T-helper 1 cell treated with Interleukin-12 subunit alpha and Interleukin-12 subunit beta and Interleukin-4 antibody, amounts not matched to agents 30 ng/mL and 1 ng/mL, for 36 hours (primary cell): Measurements from ENCODE around the gene LUC7L3. TPM values are rescaled to one million over a fixed set of nuclear protein-coding genes. Genes with fewer than 3 reads are reported as not detected.
"Not testable (repeated sequence)": the region's sequence is repeated elsewhere in the genome, so short reads cannot be mapped to it uniquely, and the experiment has no call there.

Experiments
- intact Hi-C: fragments of 100-400 bp; cut with micrococcal nuclease; formaldehyde crosslinking; loops from one replicate; pipeline ENCODE4 v1.15.1; 2024
- total RNA-seq: library from RNA; stranded (reverse); gene quantifications from 2 replicates; pipeline ENCODE4 v1.2.3, GENCODE V29; 2022

Gene LUC7L3
- total RNA-seq, 1 donor from 2014 or later = 116 TPM

DNA sequence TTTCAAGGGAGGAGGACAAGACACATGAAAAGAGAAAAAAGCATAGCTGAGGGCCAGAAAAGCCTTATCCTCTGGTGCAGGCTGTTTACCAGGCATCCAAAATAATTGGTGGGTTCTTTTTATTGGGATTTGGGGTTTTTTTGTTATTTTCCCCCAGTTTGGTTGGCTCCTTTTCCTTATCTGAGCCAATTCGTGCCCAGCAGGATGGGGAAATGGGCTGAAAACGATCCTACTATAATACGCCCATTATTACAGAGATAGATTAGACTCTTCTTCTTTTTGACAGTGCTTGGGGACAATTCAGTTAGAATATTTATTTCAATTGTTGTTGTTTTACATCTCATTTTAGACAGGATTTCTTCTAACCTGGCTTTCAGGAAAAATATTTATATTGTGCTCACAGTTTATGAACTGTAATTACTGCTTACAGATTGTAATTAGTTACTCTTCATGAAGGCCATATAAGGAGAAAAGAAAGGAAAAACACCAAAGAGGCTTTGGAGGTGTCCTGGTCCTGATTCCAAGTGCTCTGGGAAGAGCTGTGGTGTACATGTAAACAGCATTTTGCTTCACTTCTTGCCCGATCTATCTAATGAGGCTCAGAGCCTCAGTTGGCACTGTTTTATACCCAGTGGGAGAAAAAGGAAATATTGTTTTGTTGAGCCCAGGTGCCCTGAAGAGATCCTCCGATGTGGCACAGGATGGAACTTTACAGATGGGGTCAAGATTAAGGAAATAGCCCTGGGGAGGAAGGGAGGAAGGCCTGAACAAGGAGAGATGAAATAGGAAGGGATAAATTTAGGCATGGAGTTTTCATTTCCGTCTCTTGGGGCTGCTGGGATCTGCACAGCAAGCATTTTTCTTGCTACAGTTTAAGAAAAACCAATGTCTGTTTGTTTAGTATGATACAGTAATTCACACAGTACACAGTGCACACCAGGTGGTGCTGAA lies 11.1 kb upstream of the LUC7L3 start:
- intact Hi-C loops = loop anchor here (1.0 to 10.0 kb wide), 8 partner anchors 11 to 445 kb away; partner anchors contain the start of genes ACSF2, EME1, LRRC59 and LUC7L3

DNA sequence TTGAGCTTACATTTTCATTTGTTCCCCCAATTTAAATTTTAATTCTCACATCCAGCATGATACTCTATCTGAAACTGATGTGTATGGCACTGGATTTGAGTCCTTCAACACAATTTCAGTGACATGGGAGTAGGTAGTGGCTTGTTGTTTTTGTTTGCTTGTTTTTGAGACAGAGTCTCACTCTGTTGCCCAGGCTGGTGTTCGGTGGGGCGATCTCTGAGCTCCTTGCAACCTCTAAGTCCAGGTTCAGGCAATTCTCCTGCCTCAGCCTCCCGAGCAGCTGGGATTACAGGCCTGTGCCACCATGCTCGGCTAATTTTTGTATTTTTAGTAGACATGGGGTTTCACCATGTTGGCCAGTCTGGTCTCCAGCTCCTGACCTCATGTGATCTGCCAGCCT lies 10.3 kb upstream of the LUC7L3 start:
- intact Hi-C loops = loop anchor here (5.0 to 10.0 kb wide), 4 partner anchors 282 to 413 kb away; partner anchors contain the start of genes ACSF2, EME1, LRRC59 and MRPL27

- intact Hi-C loops = no loop called here
Measured at GRCh38 chr17:50710025-50710424, 9.4 kb upstream of the LUC7L3 start.

DNA sequence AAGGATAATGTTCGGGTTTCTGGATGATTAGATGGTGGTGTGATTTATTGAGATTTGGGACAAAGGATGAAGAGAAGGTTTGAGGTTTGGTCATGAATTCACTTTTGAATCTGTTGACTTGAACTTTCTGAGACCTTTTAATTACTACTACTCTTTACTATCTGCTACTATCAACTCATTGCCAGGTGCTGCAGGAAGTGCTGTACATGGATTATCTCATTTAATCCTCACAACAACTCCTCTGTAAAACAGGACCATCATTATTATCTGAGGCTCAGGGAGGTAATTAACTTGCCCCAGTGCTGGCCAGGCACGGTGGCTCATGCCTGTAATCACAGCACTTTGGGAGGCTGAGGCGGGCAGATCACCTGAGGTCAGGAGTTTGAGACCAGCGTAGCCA lies 8.8 kb upstream of the LUC7L3 start:
- intact Hi-C loops = no loop called here

DNA sequence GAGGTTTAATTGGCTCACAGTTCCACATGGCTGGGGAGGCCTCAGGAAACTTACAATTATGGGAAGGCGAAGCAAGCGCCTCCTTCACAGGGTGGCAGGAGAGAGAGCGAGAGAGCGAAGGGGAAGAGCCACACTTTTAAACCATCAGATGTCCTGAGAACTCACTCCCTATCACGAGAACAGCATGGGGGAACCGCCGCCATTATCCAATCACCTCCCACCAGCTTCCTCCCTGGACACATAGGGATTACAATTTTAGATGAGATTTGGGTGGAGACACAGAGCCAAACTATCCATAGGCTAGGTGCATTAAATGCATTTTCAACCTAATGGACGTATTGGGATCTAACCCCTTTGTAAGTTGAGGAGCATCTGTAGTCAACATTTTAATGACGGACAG lies 6.8 kb upstream of the LUC7L3 start:
- intact Hi-C loops = no loop called here

DNA sequence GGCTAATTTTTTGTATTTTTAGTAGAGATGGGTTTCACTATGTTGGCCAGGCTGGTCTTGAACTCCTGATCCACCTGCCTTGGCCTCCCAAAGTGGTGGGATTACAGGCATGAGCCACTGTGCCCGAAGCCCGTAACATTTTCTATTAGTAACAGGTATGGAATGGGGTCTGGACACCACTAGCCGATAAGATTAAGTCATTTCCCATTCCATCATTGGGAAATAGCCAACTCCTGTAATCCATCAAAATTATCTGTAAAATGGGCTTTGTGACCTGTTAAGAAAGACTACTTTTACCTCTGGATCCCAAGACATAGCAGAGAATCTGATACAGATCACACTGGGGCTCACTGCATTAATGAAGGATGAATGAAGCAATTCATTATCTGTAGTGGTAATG lies 3.9 kb upstream of the LUC7L3 start:
- intact Hi-C loops = no loop called here

GRCh38 chr17:50719924-50720794 lies 756 bp downstream of the LUC7L3 start:
- intact Hi-C loops = loop anchor here (1.0 to 2.0 kb wide), 6 partner anchors 12 to 540 kb away; partner anchors contain the start of genes MBTD1, NME1 and UTP18

DNA sequence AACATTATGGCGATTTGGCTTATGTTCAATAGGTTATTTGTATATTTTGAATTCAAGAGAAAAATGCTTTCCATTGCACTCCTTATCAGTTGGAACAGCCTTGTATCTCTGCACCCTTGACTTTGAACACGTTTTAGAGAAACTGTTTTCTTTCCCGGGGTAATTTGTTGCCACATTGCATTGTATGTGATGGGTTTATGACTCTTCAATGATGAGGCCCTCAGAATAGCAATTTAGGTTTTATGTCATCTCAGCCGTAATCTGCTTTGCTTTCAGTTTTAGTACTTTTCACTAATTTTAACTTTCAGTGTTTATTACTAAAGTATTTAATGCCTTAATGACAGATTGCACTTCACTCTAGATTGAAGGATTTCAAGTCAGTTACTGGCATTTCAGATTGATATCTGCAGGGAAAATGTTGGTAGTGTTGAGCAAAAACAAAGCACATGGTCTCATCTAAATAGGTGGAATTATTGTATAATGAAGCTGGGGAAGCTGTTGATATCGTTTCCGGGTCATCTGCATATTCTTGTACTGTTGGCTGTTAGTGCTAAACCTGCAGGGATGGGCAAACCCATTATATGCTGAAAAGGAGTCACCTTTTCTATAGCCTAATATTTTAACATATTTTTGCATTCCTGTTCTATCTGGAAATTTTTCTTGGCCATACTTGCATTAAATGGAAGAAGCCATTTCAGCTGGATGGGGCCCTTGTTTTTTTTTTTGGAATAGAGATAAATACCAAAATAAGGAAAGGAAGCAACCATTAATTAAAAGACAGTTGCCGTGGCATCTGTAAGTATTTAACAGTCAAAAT lies 2.0 kb downstream of the LUC7L3 start:
- intact Hi-C loops = loop anchor here (1.0 to 2.0 kb wide), 4 partner anchors 151 to 431 kb away; partner anchors contain the start of genes CACNA1G, NME1 and SPATA20

DNA sequence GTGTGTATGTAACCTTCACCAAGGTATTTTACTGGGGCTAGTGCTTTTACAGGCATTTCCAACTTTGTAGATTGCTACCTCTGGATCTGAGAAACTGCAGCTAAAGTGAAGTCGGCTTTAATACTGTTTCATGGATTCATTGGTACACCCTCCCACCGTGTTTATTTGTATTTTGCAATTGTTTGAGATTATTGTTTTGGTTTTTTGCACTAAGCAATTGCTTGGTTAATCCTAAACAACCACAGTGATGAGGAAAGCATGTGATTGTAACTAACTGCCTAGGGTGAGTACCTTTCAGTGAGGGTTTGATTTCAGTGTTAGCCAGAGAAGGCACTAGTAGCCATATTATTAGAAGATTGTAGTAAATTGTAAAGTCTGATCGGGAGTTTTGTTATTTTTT lies 3.3 kb downstream of the LUC7L3 start:
- intact Hi-C loops = loop anchor here (1.0 kb wide), 1 partner anchor 150 kb away; no protein-coding TSS in a partner anchor

DNA sequence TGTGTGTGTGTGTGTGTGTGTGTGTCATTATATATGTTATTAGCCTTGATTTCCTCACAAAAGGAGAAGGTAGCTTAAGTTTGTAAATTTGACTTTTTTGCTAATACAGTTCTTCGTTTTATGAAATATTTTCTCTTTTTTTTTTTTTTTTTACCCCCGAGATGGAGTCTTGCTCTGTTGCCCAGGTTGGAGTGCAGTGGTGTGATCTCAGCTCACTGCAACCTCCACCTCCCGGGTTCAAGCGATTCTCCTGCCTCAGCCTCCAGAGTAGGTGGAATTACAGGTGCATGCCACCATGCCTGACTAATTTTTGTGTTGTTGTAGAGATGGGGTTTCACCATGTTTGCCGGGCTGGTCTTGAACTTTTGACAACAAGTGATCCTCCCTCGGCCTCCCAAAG lies 5.2 kb downstream of the LUC7L3 start:
- intact Hi-C loops = not testable (repeated sequence)

DNA sequence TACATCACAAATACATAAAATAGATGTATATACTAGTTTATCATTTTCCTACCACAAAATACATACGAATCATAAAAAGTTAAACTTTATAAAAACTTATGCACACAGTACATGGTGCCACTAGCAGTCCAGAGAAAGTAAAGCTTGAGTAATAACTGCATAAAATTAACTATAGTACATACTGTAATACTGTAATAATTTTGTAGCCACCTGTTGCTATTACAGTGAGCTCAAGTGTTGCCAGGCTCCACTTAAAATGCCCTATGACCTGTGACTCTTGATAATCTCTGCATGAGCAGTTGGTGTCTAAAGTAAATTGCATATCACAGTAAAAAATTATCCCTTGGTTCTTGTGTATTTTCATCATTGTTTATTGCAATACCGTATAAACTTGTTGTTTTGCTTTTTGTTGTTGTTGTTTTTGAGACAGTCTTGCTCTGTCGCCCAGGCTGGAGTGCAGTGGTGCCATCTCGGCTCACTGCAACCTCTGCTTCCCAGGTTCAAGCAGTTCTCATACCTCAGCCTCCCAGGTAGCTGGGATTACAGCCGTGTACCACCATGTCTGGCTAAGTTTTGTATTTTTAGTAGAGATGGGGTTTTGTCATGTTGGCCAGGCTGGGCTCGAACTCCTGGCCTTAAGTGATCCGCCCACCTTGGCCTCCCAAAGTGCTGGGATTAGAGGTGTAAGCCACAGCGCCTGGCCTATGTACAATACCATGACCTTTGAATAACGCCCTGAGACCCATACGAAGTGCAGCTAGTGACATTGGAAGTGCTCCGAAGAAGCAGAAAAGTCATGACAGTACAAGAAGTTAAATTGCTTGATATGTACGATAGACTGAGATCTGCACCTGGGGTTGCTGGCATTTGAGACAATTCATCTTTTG lies 6.6 kb downstream of the LUC7L3 start:
- intact Hi-C loops = no loop called here

DNA sequence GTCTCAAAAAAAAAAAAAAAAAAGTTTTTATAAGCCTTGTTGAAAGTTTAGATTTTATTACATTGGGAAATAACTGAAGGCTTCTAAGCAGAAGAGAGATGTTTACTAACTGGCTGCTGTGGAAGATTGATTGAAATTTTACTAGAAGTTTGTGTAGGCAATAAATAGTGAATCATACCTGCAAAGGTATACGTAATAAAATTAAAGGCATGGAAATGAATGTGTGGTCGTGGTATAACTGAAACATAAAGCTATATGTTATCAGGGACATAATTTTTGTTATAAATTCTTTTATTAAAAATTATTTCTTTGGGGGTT lies 8.7 kb downstream of the LUC7L3 start:
- intact Hi-C loops = no loop called here

DNA sequence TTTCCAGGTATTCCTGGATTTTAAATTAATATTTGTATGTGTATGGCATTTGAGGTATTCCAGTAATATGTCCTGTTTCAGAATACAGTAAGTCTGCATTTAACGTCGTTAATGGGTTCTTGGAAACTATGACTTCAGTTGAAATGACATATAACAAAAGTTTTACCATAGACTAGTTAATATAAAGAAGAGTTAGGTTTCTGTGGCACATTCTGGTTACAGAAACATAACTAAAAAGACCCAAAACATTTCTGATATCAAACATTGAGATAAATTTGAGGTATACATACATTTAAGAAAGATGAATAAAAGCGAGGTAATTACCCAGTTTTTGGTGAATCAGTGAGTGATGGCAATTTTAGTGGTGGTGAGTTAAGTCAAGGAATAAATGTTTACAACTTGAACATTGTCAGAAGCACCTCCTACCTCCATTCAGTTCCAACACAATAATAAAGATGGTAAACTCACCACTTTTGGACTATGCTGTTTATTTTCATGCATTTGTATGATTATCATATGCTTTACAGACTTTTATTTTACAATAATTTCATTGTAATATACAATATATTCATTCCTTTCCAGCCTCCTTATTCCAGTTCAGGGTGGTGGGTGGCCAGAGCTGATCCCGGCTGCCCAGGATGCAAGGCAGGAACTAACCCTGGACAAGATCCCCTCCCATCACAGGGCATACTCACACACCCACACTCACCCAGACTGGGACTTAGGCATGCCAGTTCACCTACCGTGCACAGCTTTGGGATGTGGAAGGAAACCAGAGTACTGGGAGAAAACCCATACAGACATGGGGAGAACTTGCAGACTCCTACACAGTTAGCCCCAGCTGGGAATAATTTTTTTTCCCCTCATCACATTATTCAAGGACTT lies 9.7 kb downstream of the LUC7L3 start:
- intact Hi-C loops = no loop called here

DNA sequence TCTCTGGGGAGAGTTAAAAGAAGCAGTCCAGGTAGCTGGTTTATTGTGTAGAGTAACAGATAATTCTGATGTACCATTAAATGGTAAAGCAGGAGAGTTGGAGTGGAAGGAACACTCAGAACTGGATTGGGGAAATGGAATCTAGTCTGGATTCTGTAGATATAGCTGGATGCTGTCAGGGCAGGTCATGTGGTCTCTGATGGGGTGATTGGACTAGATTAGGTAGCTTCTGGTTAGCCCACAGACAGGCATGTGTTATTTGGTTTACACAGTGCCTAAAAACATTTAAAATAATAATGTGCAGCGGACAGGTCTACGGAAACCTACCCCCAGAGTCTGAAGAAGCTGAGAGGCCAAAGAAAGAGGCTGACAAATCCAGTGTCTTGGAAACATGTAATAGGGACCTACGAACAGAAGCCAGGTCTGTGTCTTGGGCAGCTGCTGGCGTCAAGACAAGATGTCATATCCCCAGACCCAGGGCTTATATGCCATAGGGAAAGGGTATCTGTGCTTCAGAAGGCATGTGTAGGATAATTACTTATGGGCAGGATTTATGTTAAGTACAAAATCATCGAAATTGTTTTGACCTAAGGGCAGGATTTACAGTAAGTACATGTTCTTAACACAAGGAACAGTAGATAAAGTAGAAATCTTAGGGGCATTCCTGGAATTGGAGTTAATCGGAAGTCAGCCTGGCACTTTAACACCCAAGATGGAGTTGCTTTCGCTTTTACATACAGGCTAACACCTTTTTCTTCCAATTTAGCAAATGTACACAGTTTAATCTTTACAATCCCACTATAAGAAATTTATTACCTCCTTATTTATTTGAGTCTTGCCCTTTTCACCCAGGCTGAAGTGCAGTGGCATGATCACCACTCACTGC lies 12.4 kb downstream of the LUC7L3 start:
- intact Hi-C loops = no loop called here

DNA sequence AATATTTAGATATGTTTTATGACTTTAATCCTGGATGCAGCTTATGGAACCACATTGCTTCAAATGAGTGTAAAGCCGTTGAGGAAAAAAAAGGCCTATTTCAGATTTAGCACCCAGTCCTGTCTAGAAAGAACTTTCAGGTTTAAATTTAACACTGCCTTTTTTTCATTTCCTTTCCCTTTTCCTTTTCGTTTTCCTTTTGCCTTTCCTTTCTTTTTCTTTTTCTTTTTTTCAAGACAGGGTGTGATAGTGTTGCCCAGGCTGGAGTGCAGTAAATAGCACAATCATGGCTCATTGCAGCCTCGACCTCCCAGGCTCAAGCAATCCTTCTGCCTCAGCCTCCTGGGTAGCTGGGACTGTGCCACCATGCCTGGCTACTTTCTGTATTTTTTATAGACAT lies 15.9 kb downstream of the LUC7L3 start:
- intact Hi-C loops = no loop called here

- intact Hi-C loops = no loop called here
Measured at GRCh38 chr17:50737118-50737698, 17.8 kb downstream of the LUC7L3 start.

- intact Hi-C loops = no loop called here
Measured at GRCh38 chr17:50739098-50739497, 19.7 kb downstream of the LUC7L3 start.

GRCh38 chr17:50745631-50746030 lies 26.2 kb downstream of the LUC7L3 start:
- intact Hi-C loops = no loop called here
